Left hindlimb (tissue), 1 donor: ENCODE measurements around the gene BCAN.
A peak's percentile ranks its signal among the peaks of the same experiment; 100 is the strongest.

Experiments
- DNase-seq: peaks from one replicate; pipeline ENCODE4 v3.0.0-alpha.2; 2018

BCAN gene

GRCh38 chr1:156677616-156678596, 36.0 kb downstream of the BCAN start:
- peak; percentile 84 for DNase-seq

- DNase-seq, result no peak
These were observed 38.1 kb downstream of the BCAN start for GRCh38 chr1:156680056-156680455.

GRCh38 chr1:156681196-156681960, 39.5 kb downstream of the BCAN start:
- DNase-seq, result peak; percentile 20

GRCh38 chr1:156682166-156682890, 40.4 kb downstream of the BCAN start:
- DNase-seq, result peak; percentile 17

- DNase-seq, result peak; percentile 25
These were observed 42.4 kb downstream of the BCAN start for GRCh38 chr1:156684227-156684782.

DNA sequence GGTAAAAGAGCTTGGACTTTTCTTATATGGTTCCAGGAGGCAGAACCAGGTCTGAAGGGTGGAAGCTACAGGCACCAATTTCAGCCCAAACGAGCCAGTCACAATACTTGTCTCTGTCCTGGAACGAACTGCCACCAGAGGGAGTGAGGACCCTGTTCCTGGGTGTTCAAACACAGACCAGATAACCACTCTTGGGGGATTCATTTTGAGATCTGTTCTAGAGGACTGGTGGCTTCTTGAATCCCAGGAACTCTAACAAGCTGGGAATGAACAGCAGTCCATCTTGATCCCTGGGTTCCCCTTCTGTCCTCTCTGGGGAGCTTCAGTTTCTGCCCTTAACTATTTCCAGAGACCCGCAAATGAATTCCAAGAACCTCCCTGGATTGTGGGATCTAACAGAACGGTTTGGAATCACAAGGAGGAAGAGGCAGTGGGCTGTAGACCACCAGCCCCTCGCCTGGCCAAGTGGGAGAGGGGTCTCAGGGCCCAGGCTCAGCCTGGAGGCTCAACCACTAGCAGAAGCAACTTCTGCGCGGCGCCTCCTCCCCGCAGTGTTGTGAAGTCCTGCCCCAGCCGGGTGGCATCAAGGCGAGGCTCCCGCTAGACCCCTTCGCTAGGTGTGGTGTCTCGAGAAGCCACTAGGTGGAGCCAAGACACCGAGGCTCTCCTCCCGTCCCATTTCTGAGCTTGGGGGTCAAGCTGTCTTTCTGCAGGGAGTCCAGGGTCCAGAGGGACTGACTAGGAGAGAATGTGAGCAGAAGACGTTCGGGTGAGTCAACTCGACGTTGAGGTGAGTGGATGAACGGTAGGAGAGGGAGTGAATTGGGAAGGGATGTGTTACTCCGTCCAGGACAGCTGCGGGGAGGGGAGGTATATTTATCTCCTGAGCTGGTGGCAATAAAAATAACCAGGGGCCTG, 47.4 kb downstream of the BCAN start:
- DNase-seq, result peak; percentile 86

DNA sequence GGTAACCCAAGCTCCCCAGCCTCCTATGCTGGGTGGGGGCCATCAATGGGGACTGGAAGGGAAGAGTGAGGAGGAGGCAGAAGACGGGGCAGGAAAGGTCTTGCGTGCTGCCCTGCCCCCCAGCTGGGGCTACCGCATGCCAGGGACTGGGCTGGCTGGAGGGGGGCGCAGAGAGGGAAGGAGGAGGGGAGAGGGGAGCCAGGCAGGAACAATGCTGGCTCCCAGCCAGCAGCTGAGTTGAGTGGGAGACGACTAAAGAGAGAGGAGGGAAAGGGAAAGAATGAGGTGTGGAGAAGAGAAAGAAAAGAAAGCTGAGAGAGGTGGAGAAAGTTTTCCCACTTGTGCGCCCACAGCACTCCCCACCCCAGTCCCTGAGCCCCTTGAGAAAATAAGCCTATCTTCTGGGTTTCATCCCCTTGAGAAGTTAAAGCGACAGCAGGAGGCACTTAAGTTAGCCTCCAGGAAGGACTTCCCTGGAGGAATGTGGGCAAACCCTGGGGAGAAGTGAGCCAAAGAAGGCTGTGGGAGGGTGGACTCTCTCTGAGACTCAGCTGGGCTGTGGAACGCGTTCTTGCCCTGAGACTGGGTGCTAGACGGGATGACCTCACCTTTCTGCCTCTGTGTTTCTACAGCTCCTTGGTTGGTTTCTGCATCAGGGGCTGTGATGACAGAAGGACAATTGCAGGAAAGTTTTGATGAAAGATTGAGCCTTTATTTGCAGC, 48.2 kb downstream of the BCAN start:
- peak; percentile 64 for DNase-seq

- no peak for DNase-seq
These were observed 48.7 kb downstream of the BCAN start for GRCh38 chr1:156690675-156691036.

DNA sequence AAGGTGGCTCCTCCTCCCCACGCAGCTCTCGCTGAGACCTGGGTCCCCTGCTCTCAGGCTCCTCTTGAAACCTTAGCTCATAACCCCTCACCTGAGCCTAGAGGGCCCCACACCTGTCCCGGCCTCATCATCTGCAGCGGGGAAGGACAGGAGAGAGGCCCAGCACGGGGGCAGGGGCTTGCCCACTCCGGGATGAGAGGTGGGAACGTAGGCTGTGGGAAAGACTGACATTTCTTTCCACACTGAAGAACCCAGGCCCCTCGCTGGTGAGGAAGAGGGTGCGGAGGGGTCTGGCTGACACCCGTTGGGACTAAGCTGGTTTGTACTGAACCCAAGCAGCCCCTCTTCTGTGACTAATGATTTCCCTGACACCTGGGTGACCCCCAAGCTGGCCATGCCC, 49.3 kb downstream of the BCAN start:
- DNase-seq, result no peak

DNA sequence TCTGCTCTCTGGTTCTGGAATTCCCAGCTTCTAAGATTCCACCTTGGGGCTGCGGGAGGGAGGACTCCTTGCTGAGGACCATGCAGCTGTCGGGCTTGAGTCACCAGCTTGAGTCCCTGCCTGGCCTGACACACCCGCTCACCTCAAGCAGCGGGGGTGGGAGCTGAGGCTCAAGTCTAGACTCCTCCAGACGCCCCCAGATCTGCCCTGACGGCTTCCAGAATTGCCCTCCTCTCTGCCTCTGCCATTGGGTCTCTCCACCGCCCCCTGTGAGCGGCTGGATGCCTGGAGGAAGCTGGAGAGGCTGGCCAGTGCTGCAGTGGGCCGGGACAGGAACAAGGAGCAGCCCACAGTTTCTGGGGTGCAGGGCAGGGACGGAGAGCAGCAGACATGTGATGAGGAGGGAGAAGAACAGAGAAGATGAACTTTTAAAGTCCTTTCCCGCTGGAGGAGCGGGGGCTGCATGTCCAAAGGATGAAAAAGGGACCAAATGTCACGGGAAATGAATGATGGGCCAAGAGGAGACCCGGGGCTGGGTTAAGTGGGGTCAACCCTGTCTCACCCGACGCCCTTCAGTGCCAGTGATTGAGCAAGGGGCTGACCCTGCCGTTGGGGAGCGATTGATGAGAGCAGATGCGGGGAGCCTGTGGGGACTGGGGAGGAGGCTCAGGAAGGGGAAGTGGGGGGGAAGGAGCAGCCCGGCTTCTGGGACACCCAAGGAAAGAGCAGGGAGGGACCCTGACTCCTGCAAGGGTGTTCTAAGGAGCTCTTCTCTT, 49.9 kb downstream of the BCAN start:
- no peak for DNase-seq

DNA sequence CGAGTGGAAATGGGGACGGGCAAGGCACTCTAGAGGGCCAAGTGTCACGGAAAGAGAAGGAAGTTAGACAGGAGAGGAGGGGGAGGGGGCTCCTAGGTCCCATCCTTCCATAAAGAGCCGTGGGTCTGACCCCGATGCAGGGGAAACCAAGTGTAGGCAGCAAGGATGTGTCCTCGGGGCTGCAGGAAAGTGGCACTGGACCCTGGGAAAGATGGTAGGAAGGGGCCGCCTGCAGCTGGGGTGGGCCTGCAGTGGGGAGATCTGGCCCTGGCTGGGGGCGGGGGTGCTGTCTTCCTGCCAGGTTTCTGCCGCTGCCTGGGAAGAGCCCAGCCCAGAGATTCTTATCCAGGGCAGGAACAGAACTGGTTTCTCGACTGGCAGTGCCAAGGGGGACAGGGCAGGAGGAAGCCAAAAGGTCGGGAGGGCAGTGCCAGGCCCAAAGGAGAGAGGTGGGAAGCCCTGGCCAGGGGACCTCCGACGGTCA, 50.6 kb downstream of the BCAN start:
- no peak for DNase-seq

- no peak for DNase-seq
These were observed 51.3 kb downstream of the BCAN start for GRCh38 chr1:156692925-156693847.

DNA sequence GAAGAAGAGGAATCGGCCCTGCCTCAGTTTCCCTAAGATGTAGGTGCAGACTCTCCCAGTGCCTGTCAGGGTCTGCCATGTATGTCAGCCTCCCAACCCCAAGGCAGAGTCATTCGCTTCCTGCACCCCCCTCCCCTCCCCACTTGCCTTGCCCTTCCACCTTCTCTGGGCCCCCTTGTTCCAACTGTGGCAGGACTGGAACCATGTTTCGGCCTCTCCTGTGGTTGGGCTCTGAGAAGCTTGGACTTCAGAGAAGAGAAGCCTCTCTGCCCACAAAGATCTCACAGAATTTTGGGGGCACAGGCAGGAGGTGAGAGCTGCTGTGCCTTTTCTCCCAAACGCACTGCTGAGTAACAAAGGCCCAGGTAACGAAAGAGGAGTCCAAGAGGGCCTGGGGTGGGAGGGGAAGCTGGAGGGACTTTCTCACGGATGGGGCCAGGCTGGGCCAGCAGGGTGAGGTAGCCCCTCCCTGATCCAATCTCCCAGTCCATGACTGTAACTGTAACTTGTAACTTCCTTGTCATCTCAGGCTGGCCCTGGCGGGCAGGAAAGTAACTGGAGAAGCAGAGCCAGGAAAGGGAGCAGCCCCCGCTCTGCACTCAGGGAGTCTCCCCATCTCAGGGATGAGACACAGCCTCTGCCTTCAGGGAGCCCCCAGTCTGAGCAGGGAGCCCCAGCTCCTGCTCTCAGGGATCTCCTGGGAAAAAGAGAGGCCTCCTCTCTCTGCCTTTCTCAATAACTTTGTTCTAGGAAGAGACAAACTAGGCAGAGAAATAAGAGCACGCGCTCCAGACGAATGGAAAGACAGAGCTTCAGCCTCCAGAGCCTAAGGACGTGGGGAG, 52.2 kb downstream of the BCAN start:
- DNase-seq, result no peak

DNA sequence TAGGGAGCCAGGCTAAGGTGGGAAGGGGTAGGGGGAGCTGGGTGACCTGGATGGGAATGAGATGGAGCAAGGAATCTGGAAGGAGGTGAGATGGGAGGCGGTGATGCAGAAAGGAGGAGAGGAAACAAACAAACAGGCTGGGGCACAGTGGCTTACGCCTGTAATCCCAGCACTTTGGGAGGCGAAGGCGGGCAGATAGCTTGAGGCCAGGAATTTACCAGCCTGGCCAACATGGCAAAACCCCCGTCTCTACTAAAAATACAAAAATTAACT, 52.7 kb downstream of the BCAN start:
- DNase-seq, result no peak

DNA sequence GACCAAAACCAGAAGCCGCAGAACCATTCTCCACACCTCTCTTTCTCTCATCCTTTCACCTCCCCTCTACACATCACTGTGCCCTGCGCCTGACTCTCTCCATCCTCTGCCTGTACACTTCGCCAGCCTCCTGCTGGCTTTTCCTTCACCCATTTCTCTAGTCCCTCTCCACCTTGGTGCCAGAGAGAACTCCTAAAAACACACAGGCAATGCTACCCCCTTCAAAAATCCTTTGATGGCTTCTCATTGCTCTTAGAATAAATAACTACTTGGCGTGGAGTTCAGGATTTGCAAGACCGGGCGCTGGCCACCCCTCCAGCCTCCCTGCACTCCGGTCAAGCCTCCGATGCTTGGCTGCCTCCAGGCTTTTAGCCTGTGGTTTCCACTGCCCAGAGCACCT, 54.8 kb downstream of the BCAN start:
- no peak for DNase-seq

GRCh38 chr1:156697481-156697880, 55.6 kb downstream of the BCAN start:
- DNase-seq, result no peak

- DNase-seq, result no peak
These were observed 57.1 kb downstream of the BCAN start for GRCh38 chr1:156698995-156699394.
